ENCODE data around the gene SIT1. TPM values are rescaled to one million over a fixed set of nuclear protein-coding genes. Genes with fewer than 3 reads are reported as not detected.

SIT1 gene
- total RNA-seq, 3 donors from 2014 or later (not counting 1 experiment from before 2014, with no cell fraction given), result 1.2 to 1.4 TPM; not detected in 1

GRCh38 chr9:35605351-35606137 is 45.2 kb downstream of the SIT1 start:
- peaks cover 38% of the 10 kb centered on the region for H3K36me3 ChIP-seq (ENCODE audit: control insufficient read depth, insufficient read depth, low read length)
- TF ChIP-seq, protein P1, sequence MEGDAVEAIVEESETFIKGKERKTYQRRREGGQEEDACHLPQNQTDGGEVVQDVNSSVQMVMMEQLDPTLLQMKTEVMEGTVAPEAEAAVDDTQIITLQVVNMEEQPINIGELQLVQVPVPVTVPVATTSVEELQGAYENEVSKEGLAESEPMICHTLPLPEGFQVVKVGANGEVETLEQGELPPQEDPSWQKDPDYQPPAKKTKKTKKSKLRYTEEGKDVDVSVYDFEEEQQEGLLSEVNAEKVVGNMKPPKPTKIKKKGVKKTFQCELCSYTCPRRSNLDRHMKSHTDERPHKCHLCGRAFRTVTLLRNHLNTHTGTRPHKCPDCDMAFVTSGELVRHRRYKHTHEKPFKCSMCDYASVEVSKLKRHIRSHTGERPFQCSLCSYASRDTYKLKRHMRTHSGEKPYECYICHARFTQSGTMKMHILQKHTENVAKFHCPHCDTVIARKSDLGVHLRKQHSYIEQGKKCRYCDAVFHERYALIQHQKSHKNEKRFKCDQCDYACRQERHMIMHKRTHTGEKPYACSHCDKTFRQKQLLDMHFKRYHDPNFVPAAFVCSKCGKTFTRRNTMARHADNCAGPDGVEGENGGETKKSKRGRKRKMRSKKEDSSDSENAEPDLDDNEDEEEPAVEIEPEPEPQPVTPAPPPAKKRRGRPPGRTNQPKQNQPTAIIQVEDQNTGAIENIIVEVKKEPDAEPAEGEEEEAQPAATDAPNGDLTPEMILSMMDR (IDR thresholded peaks at IDR 0.05), result no peak
- peak overlapping the region; percentile 76 for H3K4me3 Mint-ChIP-seq
- H3K4me3 ChIP-seq (ENCODE audit: low read length), result peak overlapping the region; percentile 50
- no peak for ATAC-seq
- H3K9me3 ChIP-seq (ENCODE audit: control insufficient read depth, insufficient read depth, low read length), result no peaks in the 10 kb centered on the region
- H3K4me1 ChIP-seq (ENCODE audit: control insufficient read depth, insufficient read depth, low read length), result peaks cover 37% of the 10 kb centered on the region
- H3K27ac Mint-ChIP-seq, result peak overlapping the region; percentile 43 to 63
- H3K9me3 Mint-ChIP-seq, result no peaks in the 10 kb centered on the region
- H3K27me3 Mint-ChIP-seq (ENCODE audit: low read depth in 2 of 2), result no peaks in the 10 kb centered on the region
- peaks cover 22 to 38% of the 10 kb centered on the region in 2 donors for H3K4me1 Mint-ChIP-seq
- peak in 1 of 2 donors; percentile 61 for DNase-seq
- peak overlapping the region; percentile 69 for H3K27ac ChIP-seq (ENCODE audit: low read length)
- no peaks in the 10 kb centered on the region for H3K27me3 ChIP-seq (ENCODE audit: control insufficient read depth, insufficient read depth, low read length)
- no peaks in the 10 kb centered on the region for H3K36me3 Mint-ChIP-seq
- under 1% methylated on average over 76 of the region's 76 CpGs for WGBS (ENCODE audit: insufficient coverage)
- intact Hi-C loops (cut with micrococcal nuclease), result loop anchor here (2.0 kb wide), 3 partner anchors 91 to 533 kb away; partner anchors contain the start of genes ATOSB and VCP

GRCh38 chr9:35604578-35605350 is 46.0 kb downstream of the SIT1 start, which contains the start of gene TESK1:
TSS of gene TESK1 (plus strand) at chr9:35605262. CDS start at chr9:35605620, 358 bp downstream.
- Mint-ChIP-seq H3K4me3 (peak within 1 kb of the TSS; percentile 98), H3K4me1 (peaks cover 22 to 37% of the 10 kb centered on the region in 2 donors), H3K9me3 (no peaks in the 10 kb centered on the region), H3K27me3 (ENCODE audit: low read depth in 2 of 2) (no peaks in the 10 kb centered on the region), H3K27ac (peak within 1 kb of the TSS; percentile 96 to 98), H3K36me3 (no peaks in the 10 kb centered on the region)
- no peaks in the 10 kb centered on the region for H3K9me3 ChIP-seq (ENCODE audit: control insufficient read depth, insufficient read depth, low read length)
- H3K27me3 ChIP-seq (ENCODE audit: control insufficient read depth, insufficient read depth, low read length), result no peaks in the 10 kb centered on the region
- H3K36me3 ChIP-seq (ENCODE audit: control insufficient read depth, insufficient read depth, low read length), result peaks cover 32% of the 10 kb centered on the region
- peaks cover 37% of the 10 kb centered on the region for H3K4me1 ChIP-seq (ENCODE audit: control insufficient read depth, insufficient read depth, low read length)
- H3K4me3 ChIP-seq (ENCODE audit: low read length), result peak within 1 kb of the TSS; percentile 51
- peak within 1 kb of the TSS; percentile 80 for H3K27ac ChIP-seq (ENCODE audit: low read length)
- under 1% methylated on average over 55 of the region's 55 CpGs for WGBS (ENCODE audit: insufficient coverage)
- intact Hi-C loops (cut with micrococcal nuclease), result loop anchor here (1.0 to 5.0 kb wide), 10 partner anchors 15 to 532 kb away; partner anchors contain the start of genes ATOSB, CCDC107, CREB3 and FAM221B
- peak; percentile 69 to 91 for DNase-seq
- ATAC-seq, result peak; percentile 23 to 38 (median 36)
- TF ChIP-seq, protein P1 (IDR thresholded peaks at IDR 0.05), result no peak

GRCh38 chr9:35603986-35604577 is 46.6 kb downstream of the SIT1 start:
- 0% methylated on average over 41 of the region's 41 CpGs for WGBS (ENCODE audit: insufficient coverage)
- Mint-ChIP-seq H3K36me3 (no peaks in the 10 kb centered on the region), H3K27me3 (ENCODE audit: low read depth in 2 of 2) (no peaks in the 10 kb centered on the region), H3K9me3 (no peaks in the 10 kb centered on the region), H3K27ac (peak overlapping the region; percentile 96 to 98), H3K4me1 (peaks cover 22 to 37% of the 10 kb centered on the region in 2 donors), H3K4me3 (peak overlapping the region; percentile 98)
- Histone ChIP-seq H3K9me3 (ENCODE audit: control insufficient read depth, insufficient read depth, low read length) (no peaks in the 10 kb centered on the region), H3K36me3 (ENCODE audit: control insufficient read depth, insufficient read depth, low read length) (peaks cover 25% of the 10 kb centered on the region), H3K4me1 (ENCODE audit: control insufficient read depth, insufficient read depth, low read length) (peaks cover 37% of the 10 kb centered on the region), H3K27ac (ENCODE audit: low read length) (peak overlapping the region; percentile 80), H3K27me3 (ENCODE audit: control insufficient read depth, insufficient read depth, low read length) (no peaks in the 10 kb centered on the region), H3K4me3 (ENCODE audit: low read length) (peak overlapping the region; percentile 51)
- TF ChIP-seq, protein P1 (IDR thresholded peaks at IDR 0.05), result peak; percentile 98
- ATAC-seq (peak; percentile 88 to 97 (median 90)), DNase-seq (peak; percentile 98 to 100)
- intact Hi-C loops (cut with micrococcal nuclease), result loop anchor here (1.0 to 5.0 kb wide), 10 partner anchors 15 to 531 kb away; partner anchors contain the start of genes ATOSB, CCDC107, CREB3 and FAM221B

All from natural killer cell (primary cell).